Erythroblast (primary cell): ENCODE measurements around the gene BTBD10.

ENCODE experiments used
- GATA1 ChIP-seq: IDR thresholded peaks from 2 replicates; pipeline ENCODE4 v1.6.1; 2011; ENCODE audit warnings: low read depth, mild to moderate bottlenecking, control low read depth, low read length, moderate library complexity
- POLR2A ChIP-seq: IDR thresholded peaks from 2 replicates; pipeline ENCODE4 v1.6.1; 2011; ENCODE audit warnings: mild to moderate bottlenecking, low read length

DNA sequence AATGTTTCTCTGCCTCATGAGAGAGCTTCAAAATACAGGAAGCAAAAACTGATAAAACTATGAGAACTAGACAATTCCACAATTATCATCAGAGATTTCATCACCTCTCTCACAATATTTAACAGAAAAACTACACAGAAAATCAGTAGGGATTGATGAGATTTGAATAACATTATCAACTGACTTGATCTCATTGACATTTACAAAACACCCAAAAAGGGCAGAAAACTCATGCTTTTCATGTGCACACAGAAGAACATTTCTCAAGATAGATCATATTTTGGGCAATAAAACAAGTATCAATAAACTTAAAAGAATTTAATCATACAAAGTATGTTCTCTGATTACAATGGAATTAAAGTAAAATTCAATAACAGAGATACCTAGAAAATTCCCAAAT, 35.6 kb downstream of the BTBD10 start:
- TF ChIP-seq POLR2A (no peak), GATA1 (no peak)
